Measurements from ENCODE around the gene KTI12.

Gene KTI12

GRCh38 chr1:52072291-52072690 is 38.7 kb upstream of the KTI12 start:
- ChIA-PET POLR2A (interaction anchor here (1.2 kb wide), 1 partner anchor 1148 kb away, joined by 4 read pairs; the partner anchor contains the start of gene CZIB), CTCF (interaction anchor here (0.7 kb wide), 1 partner anchor 1312 kb away, joined by 4 read pairs; no protein-coding TSS in a partner anchor)
- TF ChIP-seq PRDM6 (tag by site-specific recombination; IDR thresholded peaks at IDR 0.05) (peak; percentile 11; the same call in 1 of the 2 replicates), ZNF518A (tag by site-specific recombination; conservative IDR thresholded peaks at IDR 0.05; ENCODE audit: low read depth) (no peak)
- H3K9me3 ChIP-seq (ENCODE audit: control insufficient read depth, insufficient read depth, low read depth, low read length), result no peaks in the 10 kb centered on the region
- no peak overlapping the region for H3K27ac ChIP-seq (ENCODE audit: extremely low read depth, low read depth, low read length)
- H3K36me3 ChIP-seq (ENCODE audit: control insufficient read depth in 2 of 2, insufficient read depth in 1 of 2, low read length in 2 of 2), result peaks cover 36 to 63% of the 10 kb centered on the region in 2 experiments; a peak in 2 of 3 replicates
- no peak overlapping the region for H3K4me3 ChIP-seq (ENCODE audit: low read depth, low read length)
- H3K4me1 ChIP-seq (ENCODE audit: control insufficient read depth, insufficient read depth, low read length), result no peaks in the 10 kb centered on the region

GRCh38 chr1:52070704-52071103 is 37.1 kb upstream of the KTI12 start:
- Histone ChIP-seq H3K4me1 (ENCODE audit: control insufficient read depth, insufficient read depth, low read length) (no peaks in the 10 kb centered on the region), H3K36me3 (ENCODE audit: control insufficient read depth in 2 of 2, insufficient read depth in 1 of 2, low read length in 2 of 2) (peaks cover 50 to 65% of the 10 kb centered on the region in 2 experiments; a peak in 2 of 3 replicates), H3K4me3 (ENCODE audit: low read depth, low read length) (no peak overlapping the region), H3K27ac (ENCODE audit: extremely low read depth, low read depth, low read length) (no peak overlapping the region), H3K9me3 (ENCODE audit: control insufficient read depth, insufficient read depth, low read depth, low read length) (no peaks in the 10 kb centered on the region)
- CTCF ChIA-PET, result interaction anchor here (1.4 kb wide), 1 partner anchor 10 kb away, joined by 5 read pairs; no protein-coding TSS in a partner anchor
- POLR2A ChIA-PET, result interaction anchor here (0.6 to 0.9 kb wide), 3 partner anchors 13 to 21 kb away, joined by 3 to 4 read pairs (median 3); partner anchors contain the start of gene TXNDC12
- TF ChIP-seq ZNF768 (tag by site-specific recombination; IDR thresholded peaks at IDR 0.05), result no peak
- no peak for TF ChIP-seq ZNF112 (tag by site-specific recombination; IDR thresholded peaks at IDR 0.05)
- TF ChIP-seq ZNF416 (tag by site-specific recombination; IDR thresholded peaks at IDR 0.05), result no peak
- no peak for TF ChIP-seq ZNF558 (tag by site-specific recombination; IDR thresholded peaks at IDR 0.05)
- TF ChIP-seq ZBTB21 (tag by site-specific recombination; IDR thresholded peaks at IDR 0.05), result no peak
- no peak for TF ChIP-seq TSHZ1 (tag by site-specific recombination; IDR thresholded peaks at IDR 0.05; ENCODE audit: borderline replicate concordance)
- no peak for TF ChIP-seq PRDM2 (tag by site-specific recombination; IDR thresholded peaks at IDR 0.05; ENCODE audit: borderline replicate concordance)
- TF ChIP-seq ZNF324 (tag by site-specific recombination; IDR thresholded peaks at IDR 0.05), result no peak
- no peak for TF ChIP-seq ZNF398 (tag by site-specific recombination; IDR thresholded peaks at IDR 0.05)
- TF ChIP-seq ZNF433 (tag by site-specific recombination; IDR thresholded peaks at IDR 0.05; ENCODE audit: low read depth), result no peak
- TF ChIP-seq ZNF624 (tag by site-specific recombination; IDR thresholded peaks at IDR 0.05), result no peak
- TF ChIP-seq ZFHX2 (tag by site-specific recombination; conservative IDR thresholded peaks at IDR 0.05), result no peak
